ENCODE data around the gene APOB. TPM values are rescaled to one million over a fixed set of nuclear protein-coding genes. Genes with fewer than 3 reads are reported as not detected.
"Not testable (repeated sequence)": the region's sequence is repeated elsewhere in the genome, so short reads cannot be mapped to it uniquely, and the experiment has no call there.

Gene APOB
- total RNA-seq, 1 donor = under 0.01 TPM

- TF ChIP-seq CTCF (IDR thresholded peaks at IDR 0.05; ENCODE audit: insufficient read depth, low read length) = no peak
- H3K4me3 ChIP-seq (ENCODE audit: low read depth, low read length) = no peak overlapping the region
- no peak for DNase-seq (ENCODE audit: low read depth)
These were observed 10.4 kb downstream of the APOB start for GRCh38 chr2:21033237-21034155.

- no peak for TF ChIP-seq CTCF (IDR thresholded peaks at IDR 0.05; ENCODE audit: insufficient read depth, low read length)
These were observed 11.3 kb downstream of the APOB start for GRCh38 chr2:21032338-21033236.

GRCh38 chr2:21030983-21031968 is 12.6 kb downstream of the APOB start:
- DNase-seq (ENCODE audit: low read depth) = no peak
- TF ChIP-seq CTCF (IDR thresholded peaks at IDR 0.05; ENCODE audit: insufficient read depth, low read length) = no peak
- no peak overlapping the region for H3K4me3 ChIP-seq (ENCODE audit: low read depth, low read length)

More at GRCh38 chr2:21032338-21033236, 11.3 kb downstream of the APOB start:
- no peak for DNase-seq (ENCODE audit: low read depth)
- H3K4me3 ChIP-seq (ENCODE audit: low read depth, low read length) = no peak overlapping the region

GRCh38 chr2:21029519-21029918 is 14.4 kb downstream of the APOB start:
- TF ChIP-seq CTCF (IDR thresholded peaks at IDR 0.05; ENCODE audit: insufficient read depth, low read length) = no peak
- DNase-seq (ENCODE audit: low read depth) = no peak
- no peak overlapping the region for H3K4me3 ChIP-seq (ENCODE audit: low read depth, low read length)

- not testable (repeated sequence) for H3K4me3 ChIP-seq (ENCODE audit: low read depth, low read length); DNase-seq (ENCODE audit: low read depth)
These were observed 14.9 kb downstream of the APOB start for GRCh38 chr2:21028951-21029350.

- DNase-seq (ENCODE audit: low read depth) = no peak
- no peak overlapping the region for H3K4me3 ChIP-seq (ENCODE audit: low read depth, low read length)
- TF ChIP-seq CTCF (IDR thresholded peaks at IDR 0.05; ENCODE audit: insufficient read depth, low read length) = no peak
These were observed 15.6 kb downstream of the APOB start for GRCh38 chr2:21028021-21028947.

All from fibroblast of the aortic adventitia (primary cell).